Prostate gland (tissue), 2 donors: ENCODE measurements around the gene IGF2BP1. TPM values are rescaled to one million over a fixed set of nuclear protein-coding genes. Genes with fewer than 3 reads are reported as not detected.

ENCODE experiments used
- DNase-seq: peaks from one replicate; pipeline ENCODE4 v3.0.0-alpha.2; 2019; ENCODE audit warnings: low spot score
- H3K27ac ChIP-seq, 2 donors: fragments of 200-600 bp; sonication (generic); 2 replicates each; pipeline ENCODE4 v1.5.1; 2017 to 2019
- H3K27me3 ChIP-seq: fragments of 200-600 bp; sonication (generic); replicated peaks from 2 replicates; pipeline ENCODE4 v1.5.1; 2019; ENCODE audit not compliant: insufficient read depth
- H3K36me3 ChIP-seq, 2 donors: fragments of 200-600 bp; sonication (generic); 1 replicate in 1 of 2; 2 replicates in 1 of 2; pipeline versions ENCODE4 v1.5.1 to v1.8.1; 2017 to 2019
- H3K4me1 ChIP-seq: fragments of 200-600 bp; sonication (generic); replicated peaks from 2 replicates; pipeline ENCODE4 v1.5.1; 2019
- H3K4me3 ChIP-seq, 2 donors: fragments of 200-600 bp; sonication (generic); 2 replicates each; pipeline ENCODE4 v1.5.1; 2017 to 2019
- H3K9me3 ChIP-seq: fragments of 200-600 bp; sonication (generic); 2 replicates; pipeline ENCODE4 v1.5.1; 2017
- CTCF ChIP-seq, 4 experiments: fragments of 200-600 bp in 2 of 4; fragments of 450-650 bp in 2 of 4; sonication (generic) in 2 of 4; IDR thresholded peaks; 1 replicate in 3 of 4; 2 replicates in 1 of 4; pipeline ENCODE4 v1.5.1; 2016 to 2019; ENCODE audit warnings: antibody characterized with exemption in 4 of 4, mild to moderate bottlenecking in 2 of 4, moderate library complexity in 2 of 4
- POLR2A ChIP-seq: fragments of 450-650 bp; IDR thresholded peaks from one replicate; pipeline ENCODE4 v1.6.1; 2016; ENCODE audit warnings: antibody characterized with exemption, mild to moderate bottlenecking
- POLR2AphosphoS5 ChIP-seq: sonication (generic); formaldehyde crosslinking; IDR thresholded peaks from one replicate; pipeline ENCODE4 v1.6.1; 2017; ENCODE audit warnings: antibody characterized with exemption
- WGBS: methylation state at CpG from one replicate; pipeline ENCODE4 v1.1.5; 2018; 5-methylcytosine and 5-hydroxymethylcytosine counted together
- intact Hi-C: fragments of 100-400 bp; cut with DNase I; formaldehyde crosslinking; loops from one replicate; pipeline ENCODE4 v1.14.2; 2022
- total RNA-seq, 2 donors: library from RNA; depleted of rRNA; stranded (reverse); fragments of >200 nt; gene quantifications; one replicate each; pipeline ENCODE4 v1.1.0, GENCODE V29; 2016

The IGF2BP1 gene
- total RNA-seq, 2 donors from 2014 or later: 10.9 TPM; not detected in 1

- no peak overlapping the region for H3K27ac ChIP-seq
- H3K36me3 ChIP-seq: no peaks in the 10 kb centered on the region
- H3K4me3 ChIP-seq: no peak overlapping the region
- intact Hi-C loops: no loop called here
- H3K4me1 ChIP-seq: no peaks in the 10 kb centered on the region
- TF ChIP-seq POLR2AphosphoS5 (no peak), POLR2A (no peak), CTCF (IDR thresholded peaks at IDR 0.05) (no peak)
- no peaks in the 10 kb centered on the region for H3K9me3 ChIP-seq
- WGBS: 56% methylated on average over 1 of the region's 1 CpG
- H3K27me3 ChIP-seq: peaks cover 18% of the 10 kb centered on the region
- no peak for DNase-seq
Measured at GRCh38 chr17:49018748-49019147, 21.6 kb downstream of the IGF2BP1 start.

- no peak for DNase-seq
- no peak overlapping the region for H3K27ac ChIP-seq
- H3K4me1 ChIP-seq: no peaks in the 10 kb centered on the region
- H3K4me3 ChIP-seq: no peak overlapping the region
- no peaks in the 10 kb centered on the region for H3K36me3 ChIP-seq
- no peaks in the 10 kb centered on the region for H3K9me3 ChIP-seq
- no peak for TF ChIP-seq POLR2A
- no peak for TF ChIP-seq CTCF (IDR thresholded peaks at IDR 0.05)
- H3K27me3 ChIP-seq: peaks cover 3% of the 10 kb centered on the region
- 75% methylated on average over 8 of the region's 8 CpGs for WGBS
- intact Hi-C loops: no loop called here
Measured at GRCh38 chr17:49020609-49021008, 23.4 kb downstream of the IGF2BP1 start.

- DNase-seq: no peak
- intact Hi-C loops: no loop called here
- Histone ChIP-seq H3K9me3 (no peaks in the 10 kb centered on the region), H3K4me1 (no peaks in the 10 kb centered on the region), H3K27ac (no peak overlapping the region), H3K4me3 (no peak overlapping the region), H3K27me3 (no peaks in the 10 kb centered on the region), H3K36me3 (no peaks in the 10 kb centered on the region)
- no peak for TF ChIP-seq POLR2A
- TF ChIP-seq CTCF (IDR thresholded peaks at IDR 0.05): no peak
- no peak for TF ChIP-seq POLR2AphosphoS5
- WGBS: 55% methylated on average over 5 of the region's 5 CpGs
Measured at GRCh38 chr17:49021095-49021767, 24.0 kb downstream of the IGF2BP1 start.

- 100% methylated on average over 2 of the region's 2 CpGs for WGBS
- no peak for DNase-seq
- Histone ChIP-seq H3K9me3 (no peaks in the 10 kb centered on the region), H3K4me1 (no peaks in the 10 kb centered on the region), H3K4me3 (no peak overlapping the region), H3K36me3 (no peaks in the 10 kb centered on the region), H3K27me3 (no peaks in the 10 kb centered on the region), H3K27ac (no peak overlapping the region)
- TF ChIP-seq POLR2A: no peak
- TF ChIP-seq CTCF (IDR thresholded peaks at IDR 0.05): no peak
- no peak for TF ChIP-seq POLR2AphosphoS5
- intact Hi-C loops: no loop called here
Measured at GRCh38 chr17:49021768-49022103, 24.6 kb downstream of the IGF2BP1 start.

- WGBS: 63% methylated on average over 6 of the region's 6 CpGs
- no peak for DNase-seq
- H3K4me3 ChIP-seq: no peak overlapping the region
- no peak overlapping the region for H3K27ac ChIP-seq
- no peaks in the 10 kb centered on the region for H3K36me3 ChIP-seq
- TF ChIP-seq POLR2A (no peak), POLR2AphosphoS5 (no peak), CTCF (IDR thresholded peaks at IDR 0.05) (no peak)
- intact Hi-C loops: no loop called here
- H3K4me1 ChIP-seq: no peaks in the 10 kb centered on the region
- H3K9me3 ChIP-seq: no peaks in the 10 kb centered on the region
- no peaks in the 10 kb centered on the region for H3K27me3 ChIP-seq
Measured at GRCh38 chr17:49022391-49022941, 25.3 kb downstream of the IGF2BP1 start.
